HL-60 (cell line): ENCODE data around the gene SMDT1.
"Not testable (repeated sequence)": the region's sequence is repeated elsewhere in the genome, so short reads cannot be mapped to it uniquely, and the experiment has no call there.

Experiments
- DNase-seq, 2 experiments: peaks; one replicate each; pipeline ENCODE4 v3.0.0-alpha.2; 2010 to 2020; ENCODE audit warnings: low read depth in 1 of 2, low spot score in 1 of 2
- H3K27ac ChIP-seq: fragments of 250-450 bp; sonication (Bioruptor Pico); replicated peaks from 2 replicates; pipeline ENCODE4 v1.5.1; 2020; ENCODE audit warnings: mild to moderate bottlenecking, moderate library complexity
- H3K27me3 ChIP-seq: fragments of 250-450 bp; sonication (Bioruptor Pico); 2 replicates; pipeline ENCODE4 v1.5.1; 2021; ENCODE audit warnings: mild to moderate bottlenecking, moderate library complexity; ENCODE audit not compliant: insufficient read depth, poor library complexity, severe bottlenecking
- H3K4me3 ChIP-seq: replicated peaks from 2 replicates; pipeline ENCODE4 v1.5.1; 2011; ENCODE audit warnings: mild to moderate bottlenecking, control low read depth, low read length; ENCODE audit not compliant: insufficient read depth
- CTCF ChIP-seq: IDR thresholded peaks from one replicate; pipeline ENCODE4 v1.5.1; 2011; ENCODE audit warnings: low read length, control low read depth, inconsistent platforms; ENCODE audit not compliant: insufficient read depth
- GABPA ChIP-seq: IDR thresholded peaks from 2 replicates; pipeline ENCODE4 v1.6.1; 2012; ENCODE audit warnings: low read depth
- POLR2AphosphoS5 ChIP-seq: IDR thresholded peaks from 2 replicates; pipeline ENCODE4 v1.6.1; 2012; ENCODE audit warnings: low read depth
- REST ChIP-seq: IDR thresholded peaks from 2 replicates; pipeline ENCODE4 v1.6.1; 2012; ENCODE audit warnings: low read depth; ENCODE audit not compliant: insufficient replicate concordance
- SPI1 ChIP-seq: IDR thresholded peaks from 2 replicates; pipeline ENCODE4 v1.6.1; 2012; ENCODE audit warnings: low read depth, mild to moderate bottlenecking, borderline replicate concordance

The SMDT1 gene

GRCh38 chr22:42101199-42101598, 21.7 kb downstream of the SMDT1 start:
- H3K27me3 ChIP-seq = no peaks in the 10 kb centered on the region
- no peak for DNase-seq
- H3K4me3 ChIP-seq = no peak overlapping the region
- H3K27ac ChIP-seq = no peak overlapping the region
- TF ChIP-seq POLR2AphosphoS5 = no peak
- TF ChIP-seq SPI1 = no peak
- no peak for TF ChIP-seq GABPA
- TF ChIP-seq REST = no peak
- TF ChIP-seq CTCF = no peak

GRCh38 chr22:42104332-42104860, 24.9 kb downstream of the SMDT1 start:
- H3K27me3 ChIP-seq, H3K4me3 ChIP-seq, DNase-seq: not testable (repeated sequence)

GRCh38 chr22:42108848-42109247, 29.3 kb downstream of the SMDT1 start:
- no peak for DNase-seq
- TF ChIP-seq CTCF (no peak), GABPA (no peak), REST (no peak), POLR2AphosphoS5 (no peak), SPI1 (no peak)
- Histone ChIP-seq H3K27ac (no peak overlapping the region), H3K4me3 (no peak overlapping the region), H3K27me3 (no peaks in the 10 kb centered on the region)

More at GRCh38 chr22:42104332-42104860, 24.9 kb downstream of the SMDT1 start:
- H3K27ac ChIP-seq = not testable (repeated sequence)

- TF ChIP-seq SPI1 (no peak), REST (no peak), POLR2AphosphoS5 (no peak), CTCF (no peak), GABPA (no peak)
- no peak overlapping the region for H3K27ac ChIP-seq
- H3K4me3 ChIP-seq = no peak overlapping the region
- H3K27me3 ChIP-seq = no peaks in the 10 kb centered on the region
- no peak for DNase-seq
Measured at GRCh38 chr22:42111798-42112197, 32.3 kb downstream of the SMDT1 start.

- not testable (repeated sequence) for H3K4me3 ChIP-seq, DNase-seq, H3K27me3 ChIP-seq, H3K27ac ChIP-seq
Measured at GRCh38 chr22:42112793-42113192, 33.3 kb downstream of the SMDT1 start.
